Urinary bladder (tissue), 4 donors: Measurements from ENCODE around the gene PNPLA2. TPM values are rescaled to one million over a fixed set of nuclear protein-coding genes. Genes with fewer than 3 reads are reported as not detected.

Source experiments
- DNase-seq: peaks from one replicate; pipeline ENCODE4 v3.0.0-alpha.2; 2015; ENCODE audit errors: extremely low spot score
- H3K27ac ChIP-seq: one replicate; pipeline ENCODE4 v1.5.1; 2013; ENCODE audit warnings: low read depth, mild to moderate bottlenecking, moderate library complexity
- H3K36me3 ChIP-seq: one replicate; pipeline ENCODE4 v1.6.1; 2013; ENCODE audit warnings: mild to moderate bottlenecking, moderate library complexity; ENCODE audit not compliant: insufficient read depth
- H3K4me1 ChIP-seq: one replicate; pipeline ENCODE4 v1.6.1; 2013; ENCODE audit warnings: mild to moderate bottlenecking, moderate library complexity; ENCODE audit not compliant: insufficient read depth
- H3K4me3 ChIP-seq: one replicate; pipeline ENCODE4 v1.5.1; 2013; ENCODE audit warnings: low read depth, low read length
- WGBS: extraction: QIAGEN DNeasy Blood & Tissue Kit; methylation state at CpG from one replicate; pipeline ENCODE4 v1.1.7; 2013; 5-methylcytosine and 5-hydroxymethylcytosine counted together
- polyA plus RNA-seq: library from polyadenylated mRNA; stranded (reverse); fragments of 200-250 nt; gene quantifications from one replicate; pipeline ENCODE4 v1.2.3, GENCODE V29; 2013
- total RNA-seq: library from RNA; depleted of rRNA; stranded (reverse); fragments of >200 nt; gene quantifications from one replicate; pipeline ENCODE4 v1.2.3, GENCODE V29; 2014
- donor health status: healthy with polysubstance abuse.
- donor health status: healthy.

The PNPLA2 gene
- total and polyA plus RNA-seq, 2 donors = 13.6 to 131 TPM

DNA sequence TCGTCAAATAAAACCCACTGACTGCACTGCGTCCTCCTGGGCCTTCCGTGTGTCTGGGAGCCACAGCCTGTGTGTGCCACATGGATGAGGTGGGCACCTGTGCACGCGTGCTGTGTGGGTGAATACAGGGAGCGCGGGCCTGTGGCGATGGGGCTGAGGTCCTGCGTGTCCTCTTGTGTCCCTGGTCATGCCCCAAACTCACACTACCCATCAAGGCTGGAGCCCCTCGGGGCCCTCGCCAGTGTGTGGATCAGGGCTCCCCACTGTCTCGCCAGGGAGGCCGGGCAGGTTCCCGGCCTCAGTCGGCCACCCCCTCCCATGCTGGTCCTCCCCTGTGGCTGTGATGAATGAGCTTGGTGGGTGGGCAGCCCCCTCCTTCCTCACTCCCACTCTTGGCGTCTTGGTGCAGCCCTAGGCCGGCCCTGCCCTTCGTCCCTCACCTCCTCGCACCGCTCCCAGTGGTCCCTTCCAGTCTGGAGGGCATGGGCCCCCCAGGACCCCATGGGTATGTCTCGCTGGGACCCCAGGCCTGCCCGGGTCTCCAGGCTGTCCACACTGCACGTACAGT is 13.3 kb downstream of the PNPLA2 start:
- DNase-seq = no peak
- H3K27ac ChIP-seq = no peak overlapping the region
- H3K4me1 ChIP-seq = peaks cover 2% of the 10 kb centered on the region
- H3K36me3 ChIP-seq = no peaks in the 10 kb centered on the region
- 72% methylated on average over 23 of the region's 23 CpGs for WGBS
- H3K4me3 ChIP-seq = peak overlapping the region; percentile 67

DNA sequence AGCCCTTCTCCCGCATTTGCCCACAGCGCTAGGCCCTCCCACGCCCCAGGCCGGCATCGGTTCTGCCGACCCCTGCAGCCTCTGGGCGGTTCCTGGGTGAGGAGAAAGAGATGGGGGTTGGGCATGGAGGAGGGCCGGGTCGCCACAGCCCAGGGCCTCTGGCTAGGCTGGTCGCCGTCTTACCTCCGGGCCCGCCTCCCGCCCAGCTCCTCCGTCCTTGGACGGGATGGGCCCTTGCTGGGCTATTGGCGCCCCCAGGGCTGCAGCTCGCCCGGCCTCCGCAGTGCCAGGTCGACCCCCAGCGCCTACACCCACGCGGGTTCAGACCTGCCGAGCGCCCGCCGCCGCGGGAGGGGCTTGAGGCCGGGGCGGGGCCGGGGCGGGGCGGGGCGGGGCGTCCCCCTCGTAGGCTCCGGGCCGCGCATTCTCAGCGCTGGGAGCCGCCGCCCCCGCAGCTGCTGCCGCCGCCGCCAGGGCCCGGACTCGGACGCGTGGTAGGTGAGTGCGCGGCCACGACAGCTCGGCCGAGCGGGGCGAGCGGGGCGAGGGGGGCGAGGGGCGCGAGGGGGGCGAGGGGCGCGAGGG is 13.9 kb downstream of the PNPLA2 start, which contains the start of gene CD151:
Gene CD151, plus strand, starts transcription at position 424 of the 585 bp plus-strand sequence. CDS start 3,118 bp downstream, outside the sequence.
- H3K36me3 ChIP-seq = no peaks in the 10 kb centered on the region
- DNase-seq = no peak
- peak within 1 kb of the TSS; percentile 67 for H3K4me3 ChIP-seq
- H3K4me1 ChIP-seq = peaks cover 2% of the 10 kb centered on the region
- H3K27ac ChIP-seq = peak within 1 kb of the TSS; percentile 60
- WGBS = 3% methylated on average over 62 of the region's 67 CpGs

DNA sequence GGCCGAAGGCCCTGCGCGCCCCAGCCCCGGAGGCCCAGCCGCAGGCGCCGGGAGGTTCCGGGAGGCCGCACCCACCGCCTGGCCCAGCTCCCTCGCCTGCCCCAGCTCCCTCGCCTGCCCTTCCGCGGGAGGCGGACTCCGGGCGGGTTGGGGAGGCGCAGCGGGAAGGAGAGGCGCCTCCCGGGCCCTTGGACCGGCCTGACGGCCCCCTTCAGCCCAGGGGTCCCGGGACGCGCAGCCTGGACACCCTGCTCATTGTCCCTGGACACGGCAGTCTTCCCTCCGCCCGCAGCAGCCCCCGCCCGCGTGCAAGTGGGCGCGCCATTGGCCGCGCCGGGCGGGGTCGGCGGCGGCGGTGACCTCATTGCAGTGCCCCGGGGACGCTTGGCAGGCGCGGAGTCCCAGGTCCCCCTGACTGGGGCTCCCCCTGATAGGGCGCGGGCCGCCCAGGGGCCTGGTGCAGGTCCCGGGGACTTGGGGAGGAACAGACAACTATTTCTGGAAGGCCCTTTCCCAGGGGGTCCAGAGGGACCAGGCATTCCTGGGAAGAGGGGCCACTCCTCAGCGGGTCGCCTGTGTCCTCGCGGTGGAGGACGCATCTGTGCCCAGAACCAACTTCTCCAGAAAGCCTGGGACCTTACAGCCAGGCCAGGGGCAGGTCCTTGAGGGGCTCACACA is 14.5 kb downstream of the PNPLA2 start:
- Histone ChIP-seq H3K4me1 (peaks cover 2% of the 10 kb centered on the region), H3K36me3 (no peaks in the 10 kb centered on the region), H3K27ac (peak overlapping the region; percentile 60), H3K4me3 (peak overlapping the region; percentile 67)
- DNase-seq = no peak
- 1% methylated on average over 55 of the region's 55 CpGs for WGBS

DNA sequence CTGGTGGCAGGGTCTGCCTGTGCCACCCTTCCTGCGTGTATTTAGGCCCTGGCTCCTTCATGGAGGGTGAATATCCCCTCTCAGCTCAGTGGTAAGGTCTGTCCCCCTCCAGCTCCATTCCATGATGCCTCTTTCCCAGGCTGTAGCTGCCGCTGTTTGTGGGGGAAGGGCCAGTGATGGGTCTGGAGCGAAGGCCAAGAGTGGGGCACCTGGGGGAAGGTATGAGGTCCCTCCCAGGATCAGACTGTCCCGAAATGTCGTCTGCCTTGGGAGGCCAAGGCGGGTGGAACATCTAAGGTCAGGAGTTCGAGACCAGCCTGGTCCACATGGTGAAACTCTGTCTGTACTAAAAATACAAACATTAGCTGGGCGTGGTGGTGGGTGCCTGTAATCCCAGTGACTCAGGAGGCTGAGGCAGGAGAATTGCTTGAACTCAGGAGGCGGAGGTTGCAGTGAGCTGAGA is 15.2 kb downstream of the PNPLA2 start:
- Histone ChIP-seq H3K36me3 (no peaks in the 10 kb centered on the region), H3K27ac (peak overlapping the region; percentile 60), H3K4me1 (peaks cover 2% of the 10 kb centered on the region), H3K4me3 (peak overlapping the region; percentile 67)
- no peak for DNase-seq
- WGBS = 51% methylated on average over 9 of the region's 9 CpGs

DNA sequence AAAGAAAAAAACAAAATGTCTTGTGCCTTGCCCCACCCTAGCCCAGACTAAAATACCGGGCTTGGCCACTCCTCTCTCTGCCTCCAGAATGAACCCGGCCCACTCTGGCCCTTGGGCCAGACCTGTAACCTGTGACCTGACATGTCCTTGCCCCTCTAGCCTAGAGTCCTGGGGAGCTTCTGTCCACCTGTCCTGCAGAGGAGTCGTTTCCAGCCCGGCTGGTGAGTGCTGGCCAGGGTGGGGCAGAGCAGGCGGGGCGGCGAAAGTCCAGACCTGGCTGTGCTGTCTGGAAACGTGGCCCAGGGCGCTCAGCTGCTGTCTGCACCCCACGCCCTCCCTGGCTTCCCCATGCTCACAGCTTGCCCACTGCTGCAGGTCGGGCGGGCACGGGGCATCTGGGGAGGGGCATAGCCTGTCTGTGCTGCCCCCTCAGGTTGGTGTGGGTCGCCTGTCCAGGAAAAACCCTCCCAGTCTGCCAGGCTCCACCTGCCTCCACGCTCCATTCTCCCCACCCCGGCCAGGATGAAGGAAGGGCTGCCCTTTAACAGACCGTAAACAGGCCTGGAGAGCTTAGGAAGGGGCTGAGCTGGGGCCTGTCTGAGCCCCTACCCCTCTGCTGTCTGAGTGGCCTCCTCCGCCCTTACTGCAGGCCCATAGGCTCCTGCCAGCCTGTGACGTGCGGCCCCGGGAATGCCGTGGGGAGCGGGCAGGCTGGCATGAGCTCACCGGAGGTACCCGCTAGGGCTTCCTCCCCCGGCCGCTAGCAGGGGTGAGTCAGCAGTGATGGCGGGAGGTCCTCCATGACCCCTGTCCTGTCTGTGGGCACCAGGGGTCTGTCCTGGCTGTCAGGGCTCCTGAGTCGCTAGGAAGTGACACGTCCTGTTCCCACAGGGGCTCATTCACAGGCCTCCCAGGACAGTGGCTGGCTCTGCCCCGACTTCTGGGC is 15.9 kb downstream of the PNPLA2 start:
- no peak for DNase-seq
- H3K27ac ChIP-seq = peak overlapping the region; percentile 46
- peaks cover under 1% of the 10 kb centered on the region for H3K4me1 ChIP-seq
- H3K4me3 ChIP-seq = no peak overlapping the region
- no peaks in the 10 kb centered on the region for H3K36me3 ChIP-seq
- WGBS = 42% methylated on average over 31 of the region's 31 CpGs

- Histone ChIP-seq H3K4me3 (no peak overlapping the region), H3K27ac (no peak overlapping the region), H3K36me3 (no peaks in the 10 kb centered on the region), H3K4me1 (no peaks in the 10 kb centered on the region)
- 93% methylated on average over 14 of the region's 14 CpGs for WGBS
- DNase-seq = no peak
These were observed 17.6 kb downstream of the PNPLA2 start for GRCh38 chr11:836274-836673.

GRCh38 chr11:836700-837099 is 18.0 kb downstream of the PNPLA2 start:
- WGBS = 88% methylated on average over 9 of the region's 9 CpGs
- no peaks in the 10 kb centered on the region for H3K4me1 ChIP-seq

GRCh38 chr11:837189-837989 is 18.7 kb downstream of the PNPLA2 start:
- no peaks in the 10 kb centered on the region for H3K36me3 ChIP-seq
- 84% methylated on average over 22 of the region's 22 CpGs for WGBS

More at GRCh38 chr11:836700-837099, 18.0 kb downstream of the PNPLA2 start:
- H3K27ac ChIP-seq = no peak overlapping the region
- no peak for DNase-seq
- no peak overlapping the region for H3K4me3 ChIP-seq
- H3K36me3 ChIP-seq = no peaks in the 10 kb centered on the region

DNA sequence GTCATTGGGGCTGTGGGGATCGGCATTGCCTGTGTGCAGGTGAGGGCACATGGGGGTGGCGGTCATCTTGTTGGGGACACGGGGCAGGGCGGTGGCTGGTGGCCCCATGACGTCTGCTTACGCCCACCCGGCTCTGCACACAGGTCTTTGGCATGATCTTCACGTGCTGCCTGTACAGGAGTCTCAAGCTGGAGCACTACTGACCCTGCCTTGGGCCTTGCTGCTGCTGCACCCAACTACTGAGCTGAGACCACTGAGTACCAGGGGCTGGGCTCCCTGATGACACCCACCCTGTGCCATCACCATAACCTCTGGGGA is 19.2 kb downstream of the PNPLA2 start:
- Histone ChIP-seq H3K4me3 (no peak overlapping the region), H3K4me1 (no peaks in the 10 kb centered on the region), H3K36me3 (no peaks in the 10 kb centered on the region), H3K27ac (no peak overlapping the region)
- 71% methylated on average over 8 of the region's 8 CpGs for WGBS
- DNase-seq = no peak

More at GRCh38 chr11:837189-837989, 18.7 kb downstream of the PNPLA2 start:
- no peaks in the 10 kb centered on the region for H3K4me1 ChIP-seq
- H3K4me3 ChIP-seq = no peak overlapping the region
- no peak overlapping the region for H3K27ac ChIP-seq
- no peak for DNase-seq

DNA sequence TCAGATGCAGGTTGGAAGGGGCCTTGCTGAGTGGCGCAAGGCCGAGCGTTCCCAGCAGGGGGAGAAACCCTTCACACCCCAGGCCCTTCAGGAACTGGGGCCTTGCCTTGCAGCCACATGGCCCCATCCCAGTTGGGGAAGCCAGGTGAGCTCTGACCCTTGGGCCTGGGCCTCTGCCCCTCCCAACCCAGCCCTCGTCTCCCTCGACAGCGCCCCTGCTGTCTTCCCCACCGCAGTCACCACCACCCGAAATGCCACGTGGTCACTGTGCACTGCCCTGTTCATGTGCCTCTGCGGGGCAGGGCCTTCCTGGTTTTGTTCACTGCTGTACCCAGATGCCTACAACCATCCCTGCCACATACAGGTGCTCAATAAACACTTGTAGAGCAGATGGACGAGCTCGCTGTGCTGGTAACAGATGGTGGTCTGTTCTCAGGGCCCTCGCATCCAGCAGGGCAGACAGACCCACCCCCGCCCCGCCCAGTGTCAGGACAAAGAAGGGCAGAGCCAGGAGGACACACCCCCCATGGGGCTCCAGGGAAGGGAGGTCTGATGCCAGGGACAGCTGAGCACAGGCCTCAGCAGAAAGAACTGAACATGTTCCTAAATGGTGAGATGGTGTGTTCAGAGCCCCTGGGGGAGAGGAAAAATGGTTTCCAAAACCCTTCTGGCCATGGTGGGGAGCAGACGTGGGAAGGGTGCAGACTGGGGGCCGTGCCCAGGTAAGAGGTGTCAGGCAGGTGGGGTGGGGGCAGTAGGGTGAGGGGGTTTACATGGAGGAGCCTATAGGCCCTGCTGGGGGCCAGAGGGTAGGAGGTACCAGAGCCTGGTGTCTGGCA is 19.9 kb downstream of the PNPLA2 start:
- H3K27ac ChIP-seq = no peak overlapping the region
- no peaks in the 10 kb centered on the region for H3K4me1 ChIP-seq
- WGBS = 41% methylated on average over 17 of the region's 17 CpGs
- no peak overlapping the region for H3K4me3 ChIP-seq
- no peaks in the 10 kb centered on the region for H3K36me3 ChIP-seq
- no peak for DNase-seq

DNA sequence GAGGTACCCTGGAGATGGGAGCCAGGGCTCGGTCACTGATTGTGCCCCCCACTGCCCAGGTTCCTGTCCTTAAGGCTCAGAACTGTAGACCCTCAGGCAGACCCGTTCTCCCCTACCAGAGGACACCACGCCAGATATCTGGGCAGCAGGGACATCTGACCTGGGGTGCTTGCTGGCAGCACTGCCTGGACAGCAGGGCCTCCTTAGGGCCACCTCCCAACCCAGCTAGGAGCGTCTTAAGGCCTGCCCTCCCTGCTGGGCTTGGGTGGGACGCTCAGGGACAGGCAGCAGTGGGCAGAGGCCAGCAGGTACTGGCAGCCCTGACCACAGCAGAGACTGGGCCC is 20.5 kb downstream of the PNPLA2 start:
- DNase-seq = no peak
- Histone ChIP-seq H3K4me3 (no peak overlapping the region), H3K4me1 (no peaks in the 10 kb centered on the region), H3K27ac (no peak overlapping the region), H3K36me3 (no peaks in the 10 kb centered on the region)
- 88% methylated on average over 5 of the region's 5 CpGs for WGBS

- DNase-seq = no peak
- 73% methylated on average over 25 of the region's 25 CpGs for WGBS
- no peak overlapping the region for H3K27ac ChIP-seq
- no peak overlapping the region for H3K4me3 ChIP-seq
- no peaks in the 10 kb centered on the region for H3K4me1 ChIP-seq
- no peaks in the 10 kb centered on the region for H3K36me3 ChIP-seq
These were observed 21.3 kb downstream of the PNPLA2 start for GRCh38 chr11:839875-840617.
